HL-60/S4 treated with retinoic acid at 250 ng/mL for 4 days and 3 days (cell line): ENCODE measurements around the gene AOPEP.

Experiments used
- in situ Hi-C: fragments of 300-500 bp; cut with MboI; formaldehyde crosslinking; loops from 2 replicates; pipeline ENCODE4 v1.7.0; 2022; ENCODE audit warnings: low sequenced_read_pairs

AOPEP gene

GRCh38 chr9:94786586-94786985, 60.1 kb downstream of the AOPEP start:
- in situ Hi-C loops, result loop anchor here (10.0 to 25.0 kb wide), 3 partner anchors 99 to 1426 kb away; no protein-coding TSS in a partner anchor

- in situ Hi-C loops, result loop anchor here (10.0 to 25.0 kb wide), 3 partner anchors 100 to 1425 kb away; no protein-coding TSS in a partner anchor
Measured at GRCh38 chr9:94787266-94787665, 60.8 kb downstream of the AOPEP start.

- in situ Hi-C loops, result loop anchor here (10.0 to 25.0 kb wide), 3 partner anchors 101 to 1424 kb away; no protein-coding TSS in a partner anchor
Measured at GRCh38 chr9:94788570-94789105, 62.1 kb downstream of the AOPEP start.

- in situ Hi-C loops, result loop anchor here (25.0 kb wide), 2 partner anchors 104 to 1421 kb away; no protein-coding TSS in a partner anchor
Measured at GRCh38 chr9:94791435-94791834, 64.9 kb downstream of the AOPEP start.

GRCh38 chr9:94792511-94792910, 66.0 kb downstream of the AOPEP start:
- in situ Hi-C loops, result loop anchor here (25.0 kb wide), 2 partner anchors 105 to 1420 kb away; no protein-coding TSS in a partner anchor

- in situ Hi-C loops, result loop anchor here (25.0 kb wide), 2 partner anchors 107 to 1418 kb away; no protein-coding TSS in a partner anchor
Measured at GRCh38 chr9:94794476-94795167, 68.1 kb downstream of the AOPEP start.

GRCh38 chr9:94796687-94797086, 70.2 kb downstream of the AOPEP start:
- in situ Hi-C loops, result loop anchor here (25.0 kb wide), 2 partner anchors 109 to 1416 kb away; no protein-coding TSS in a partner anchor

GRCh38 chr9:94798201-94798600, 71.7 kb downstream of the AOPEP start:
- in situ Hi-C loops, result loop anchor here (25.0 kb wide), 2 partner anchors 111 to 1414 kb away; no protein-coding TSS in a partner anchor

- in situ Hi-C loops, result loop anchor here (25.0 kb wide), 2 partner anchors 111 to 1414 kb away; no protein-coding TSS in a partner anchor
Measured at GRCh38 chr9:94798708-94799107, 72.2 kb downstream of the AOPEP start.

GRCh38 chr9:94799578-94800264, 73.2 kb downstream of the AOPEP start:
- in situ Hi-C loops, result loop anchor here (25.0 kb wide), 2 partner anchors 112 to 1413 kb away; no protein-coding TSS in a partner anchor

- in situ Hi-C loops, result no loop called here
Measured at GRCh38 chr9:94800424-94801117, 74.1 kb downstream of the AOPEP start.

- in situ Hi-C loops, result no loop called here
Measured at GRCh38 chr9:94801234-94801633, 74.7 kb downstream of the AOPEP start.

GRCh38 chr9:94801681-94802080, 75.2 kb downstream of the AOPEP start:
- in situ Hi-C loops, result no loop called here

GRCh38 chr9:94802251-94802650, 75.8 kb downstream of the AOPEP start:
- in situ Hi-C loops, result no loop called here

- in situ Hi-C loops, result no loop called here
Measured at GRCh38 chr9:94802793-94803192, 76.3 kb downstream of the AOPEP start.

- in situ Hi-C loops, result no loop called here
Measured at GRCh38 chr9:94804316-94804715, 77.8 kb downstream of the AOPEP start.

- in situ Hi-C loops, result no loop called here
Measured at GRCh38 chr9:94805051-94805489, 78.6 kb downstream of the AOPEP start.

GRCh38 chr9:94805585-94805984, 79.1 kb downstream of the AOPEP start:
- in situ Hi-C loops, result no loop called here

GRCh38 chr9:94806307-94806893, 79.9 kb downstream of the AOPEP start:
- in situ Hi-C loops, result no loop called here

- in situ Hi-C loops, result no loop called here
Measured at GRCh38 chr9:94807556-94807955, 81.1 kb downstream of the AOPEP start.
